ENCODE data around the gene AK5. TPM values are rescaled to one million over a fixed set of nuclear protein-coding genes. Genes with fewer than 3 reads are reported as not detected.

Gene AK5
- total and polyA plus RNA-seq, 2 experiments from 2014 or later, result 8.8 to 12.2 TPM

DNA sequence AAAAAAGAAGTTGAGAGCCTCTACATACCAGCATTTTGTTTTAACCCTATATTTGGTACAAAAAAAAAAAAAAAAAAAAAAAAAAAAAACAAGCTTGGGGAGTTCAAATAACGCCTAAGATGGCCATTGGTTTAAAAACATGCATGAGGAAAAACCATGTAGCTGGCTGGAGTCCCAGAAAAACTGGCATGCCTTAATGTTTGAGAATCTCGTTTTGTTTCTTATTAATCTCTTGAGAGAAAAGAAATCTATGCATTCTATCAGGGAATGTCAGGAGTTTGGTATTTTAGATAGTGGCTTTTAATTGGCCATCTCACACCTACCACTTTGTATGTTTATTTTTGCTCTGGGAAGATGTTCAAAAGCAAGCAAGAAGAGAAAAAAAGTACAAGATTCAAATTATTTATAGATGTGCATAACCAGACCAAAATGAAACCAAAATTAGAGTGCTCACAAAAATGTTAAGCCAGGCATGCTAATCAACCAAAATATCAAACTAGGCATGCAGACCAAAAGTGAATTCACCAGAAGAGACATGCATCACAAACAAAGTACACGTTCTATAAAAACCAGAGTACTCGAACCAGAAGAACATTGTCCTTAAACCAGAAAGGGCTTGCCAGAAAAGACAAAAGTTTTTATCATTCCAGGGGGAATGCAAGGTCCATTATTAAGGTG lies 156.6 kb downstream of the AK5 start (continued):
- TF ChIP-seq, protein P1, sequence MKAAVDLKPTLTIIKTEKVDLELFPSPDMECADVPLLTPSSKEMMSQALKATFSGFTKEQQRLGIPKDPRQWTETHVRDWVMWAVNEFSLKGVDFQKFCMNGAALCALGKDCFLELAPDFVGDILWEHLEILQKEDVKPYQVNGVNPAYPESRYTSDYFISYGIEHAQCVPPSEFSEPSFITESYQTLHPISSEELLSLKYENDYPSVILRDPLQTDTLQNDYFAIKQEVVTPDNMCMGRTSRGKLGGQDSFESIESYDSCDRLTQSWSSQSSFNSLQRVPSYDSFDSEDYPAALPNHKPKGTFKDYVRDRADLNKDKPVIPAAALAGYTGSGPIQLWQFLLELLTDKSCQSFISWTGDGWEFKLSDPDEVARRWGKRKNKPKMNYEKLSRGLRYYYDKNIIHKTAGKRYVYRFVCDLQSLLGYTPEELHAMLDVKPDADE (IDR thresholded peaks at IDR 0.05), result no peak
- TF ChIP-seq ZNF114 (CRISPR knock-in tag; IDR thresholded peaks at IDR 0.05) (no peak), POLR2AphosphoS5 (IDR thresholded peaks at IDR 0.05; ENCODE audit: low read depth) (no peak), CREB1 (CRISPR knock-in tag; IDR thresholded peaks at IDR 0.05; ENCODE audit: low read depth) (no peak), NANOG (IDR thresholded peaks at IDR 0.05; ENCODE audit: borderline replicate concordance) (no peak), ZNF331 (CRISPR knock-in tag; IDR thresholded peaks at IDR 0.05; ENCODE audit: low read depth) (no peak)

DNA sequence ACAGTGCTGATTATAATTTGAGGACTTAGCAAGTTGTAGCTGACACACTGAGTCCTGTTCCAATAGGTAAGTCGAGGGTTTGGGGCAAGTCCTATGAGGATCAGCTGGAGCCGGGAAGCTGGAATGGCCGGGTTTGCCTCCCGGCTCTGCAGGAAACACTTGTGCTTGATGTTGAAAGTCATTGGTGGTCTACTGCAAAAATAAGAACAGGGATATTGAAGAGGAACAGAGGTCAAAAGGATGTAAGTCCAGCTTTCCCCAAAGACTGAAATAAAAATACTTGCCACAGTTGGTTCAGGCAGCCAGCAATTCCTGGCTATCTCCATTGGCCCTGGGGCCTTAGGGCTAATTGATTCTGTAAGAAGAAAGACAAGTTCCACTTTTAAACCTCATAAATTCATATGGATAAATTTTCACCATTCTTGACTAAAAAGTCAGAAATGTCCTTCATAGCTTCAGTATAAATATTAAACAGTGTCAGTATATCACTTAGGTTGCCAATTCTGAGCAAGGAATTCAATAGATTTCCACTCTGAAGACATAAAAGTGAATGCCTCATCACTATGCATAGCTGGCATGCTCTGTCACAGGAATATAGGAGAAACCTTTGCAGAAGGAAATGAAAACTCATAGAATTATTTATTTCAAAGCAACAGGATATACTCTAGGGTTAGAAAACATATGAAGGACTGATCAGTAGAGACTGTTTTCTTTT lies 165.2 kb downstream of the AK5 start:
- no peaks in the 10 kb centered on the region for H4K20me1 ChIP-seq (replicated peaks; ENCODE audit: insufficient read depth)
- no peaks in the 10 kb centered on the region for H3K79me2 ChIP-seq (replicated peaks; ENCODE audit: insufficient read depth)
- H3K27me3 ChIP-seq (ENCODE audit: insufficient read depth), result no peaks in the 10 kb centered on the region
- no peak overlapping the region for H3K4me2 ChIP-seq
- H3F3A ChIP-seq (replicated peaks; ENCODE audit: low read depth), result no peaks in the 10 kb centered on the region
- H2AFZ ChIP-seq, result no peak overlapping the region
- H3K4me3 ChIP-seq, result no peak overlapping the region
- H3K27ac ChIP-seq (ENCODE audit: low read depth), result no peak overlapping the region
- TF ChIP-seq, protein P1 (IDR thresholded peaks at IDR 0.05), result no peak
- TF ChIP-seq POLR2AphosphoS5 (IDR thresholded peaks at IDR 0.05; ENCODE audit: low read depth) (no peak), EZH2phosphoT487 (IDR thresholded peaks at IDR 0.05; ENCODE audit: unreplicated experiment) (no peak), ZNF331 (CRISPR knock-in tag; IDR thresholded peaks at IDR 0.05; ENCODE audit: low read depth) (no peak), ZNF114 (CRISPR knock-in tag; IDR thresholded peaks at IDR 0.05) (no peak), EZH2 (IDR thresholded peaks at IDR 0.05; ENCODE audit: low read depth, unreplicated experiment) (no peak), JUNB (IDR thresholded peaks at IDR 0.05; ENCODE audit: unreplicated experiment) (no peak), NANOG (IDR thresholded peaks at IDR 0.05; ENCODE audit: borderline replicate concordance) (no peak)
- TF ChIP-seq, protein P2, sequence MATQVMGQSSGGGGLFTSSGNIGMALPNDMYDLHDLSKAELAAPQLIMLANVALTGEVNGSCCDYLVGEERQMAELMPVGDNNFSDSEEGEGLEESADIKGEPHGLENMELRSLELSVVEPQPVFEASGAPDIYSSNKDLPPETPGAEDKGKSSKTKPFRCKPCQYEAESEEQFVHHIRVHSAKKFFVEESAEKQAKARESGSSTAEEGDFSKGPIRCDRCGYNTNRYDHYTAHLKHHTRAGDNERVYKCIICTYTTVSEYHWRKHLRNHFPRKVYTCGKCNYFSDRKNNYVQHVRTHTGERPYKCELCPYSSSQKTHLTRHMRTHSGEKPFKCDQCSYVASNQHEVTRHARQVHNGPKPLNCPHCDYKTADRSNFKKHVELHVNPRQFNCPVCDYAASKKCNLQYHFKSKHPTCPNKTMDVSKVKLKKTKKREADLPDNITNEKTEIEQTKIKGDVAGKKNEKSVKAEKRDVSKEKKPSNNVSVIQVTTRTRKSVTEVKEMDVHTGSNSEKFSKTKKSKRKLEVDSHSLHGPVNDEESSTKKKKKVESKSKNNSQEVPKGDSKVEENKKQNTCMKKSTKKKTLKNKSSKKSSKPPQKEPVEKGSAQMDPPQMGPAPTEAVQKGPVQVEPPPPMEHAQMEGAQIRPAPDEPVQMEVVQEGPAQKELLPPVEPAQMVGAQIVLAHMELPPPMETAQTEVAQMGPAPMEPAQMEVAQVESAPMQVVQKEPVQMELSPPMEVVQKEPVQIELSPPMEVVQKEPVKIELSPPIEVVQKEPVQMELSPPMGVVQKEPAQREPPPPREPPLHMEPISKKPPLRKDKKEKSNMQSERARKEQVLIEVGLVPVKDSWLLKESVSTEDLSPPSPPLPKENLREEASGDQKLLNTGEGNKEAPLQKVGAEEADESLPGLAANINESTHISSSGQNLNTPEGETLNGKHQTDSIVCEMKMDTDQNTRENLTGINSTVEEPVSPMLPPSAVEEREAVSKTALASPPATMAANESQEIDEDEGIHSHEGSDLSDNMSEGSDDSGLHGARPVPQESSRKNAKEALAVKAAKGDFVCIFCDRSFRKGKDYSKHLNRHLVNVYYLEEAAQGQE (IDR thresholded peaks at IDR 0.05; ENCODE audit: unreplicated experiment), result no peak
- no peaks in the 10 kb centered on the region for H3K36me3 ChIP-seq (ENCODE audit: insufficient read depth)
- H3K4me1 ChIP-seq (ENCODE audit: insufficient read depth), result no peaks in the 10 kb centered on the region
- Mint-ChIP-seq H3K9me3 (no peaks in the 10 kb centered on the region), H3K27me3 (ENCODE audit: insufficient read depth, low read depth, poor library complexity) (peaks cover 3% of the 10 kb centered on the region), H3K4me3 (no peak overlapping the region), H3K36me3 (ENCODE audit: low read depth) (no peaks in the 10 kb centered on the region), H3K27ac (no peak overlapping the region), H3K4me1 (peaks cover 2% of the 10 kb centered on the region; the same call in 1 of the 3 replicates)
- H3K9me2 ChIP-seq (ENCODE audit: insufficient read depth), result no peaks in the 10 kb centered on the region
- DNase-seq (ENCODE audit: low spot score) (no peak), ATAC-seq (no peak)

Measured in GM23338 (cell line).